ENCODE results near the gene TYK2. TPM values are rescaled to one million over a fixed set of nuclear protein-coding genes. Genes with fewer than 3 reads are reported as not detected.

TYK2 gene
- total and polyA plus RNA-seq, 9 of the 15 experiments (the other 6 are each of a cell fraction or from before 2014, with no cell fraction given), result 15.0 to 182 (median 85.9) TPM

GRCh38 chr19:10346509-10346908 lies 33.9 kb downstream of the TYK2 start:
- FAIRE-seq (peak; percentile 67), ATAC-seq (peak; percentile 91), DNase-seq (ENCODE audit: extremely low read depth in 1 of 4, low spot score in 3 of 4) (peak in 1 of 4 experiments; percentile 49)
- Histone ChIP-seq H3K4me3 (no peak overlapping the region), H3K27ac (ENCODE audit: extremely low read depth, low read depth, low read length) (peak overlapping the region; percentile 45; the same call in 2 of the 3 replicates), H2AFZ (ENCODE audit: low read depth, low read length) (peak overlapping the region; percentile 59; the same call in 1 of the 2 replicates), H3K9ac (ENCODE audit: insufficient read depth in 1 of 2, low read depth in 2 of 2, low read length in 2 of 2) (no peak overlapping the region), H3K4me2 (ENCODE audit: insufficient read depth, low read length) (peak overlapping the region; percentile 51; the same call in 1 of the 2 replicates), H3K79me2 (ENCODE audit: control insufficient read depth, insufficient read depth, low read length) (no peaks in the 10 kb centered on the region), H3K9me3 (replicated peaks; ENCODE audit: control insufficient read depth, insufficient read depth, low read depth, low read length) (no peaks in the 10 kb centered on the region), H3K9me1 (ENCODE audit: control insufficient read depth, insufficient read depth, low read length) (no peaks in the 10 kb centered on the region), H3K4me1 (replicated peaks in 1 of 2; ENCODE audit: control insufficient read depth in 2 of 2, insufficient read depth in 2 of 2, low read length in 2 of 2) (peaks cover 0 to 8% of the 10 kb centered on the region in 2 experiments; a peak in 2 of 5 replicates), H3K27me3 (ENCODE audit: control insufficient read depth in 2 of 2, insufficient read depth in 2 of 2, low read length in 2 of 2) (no peaks in the 10 kb centered on the region), H4K20me1 (replicated peaks; ENCODE audit: control insufficient read depth, insufficient read depth, low read length) (no peaks in the 10 kb centered on the region), H3K36me3 (ENCODE audit: control insufficient read depth, insufficient read depth, low read length) (peaks cover 16% of the 10 kb centered on the region; the same call in 2 of the 3 replicates)
- in situ Hi-C loops (cut with MboI) (no loop called here), intact Hi-C loops (cut with micrococcal nuclease) (no loop called here)
- no TSS peak for BruUV-seq (replicated peaks)
- POLR2A ChIA-PET, result interaction anchor here (0.7 to 3.4 kb wide), 2 partner anchors 12 to 380 kb away, joined by 3 to 29 read pairs; partner anchors contain the start of gene RAVER1
- CTCF ChIA-PET (ENCODE audit: low intra/inter-chr PET ratio), result no interaction called here
- 4% methylated on average over 10 of the region's 10 CpGs for WGBS (ENCODE audit: insufficient coverage, low coverage, missing lambda C conversion rate)
- TF ChIP-seq CEBPB (tag; IDR thresholded peaks at IDR 0.05) (peak; percentile 99), FOXJ2 (tag; IDR thresholded peaks at IDR 0.05) (peak; percentile 88), JUND (IDR thresholded peaks at IDR 0.05; ENCODE audit: borderline replicate concordance, low read depth, low read length) (peak; percentile 46; the same call in 1 of the 2 replicates), JUND (tag; IDR thresholded peaks at IDR 0.05; ENCODE audit: borderline replicate concordance, low read depth, low read length) (no peak), BRD4 (IDR thresholded peaks at IDR 0.05) (no peak), CBFA2T3 (IDR thresholded peaks at IDR 0.05) (0 out of 2 replicates have a peak, but pooled peaks have one; percentile 28), MAFK (IDR thresholded peaks at IDR 0.05; ENCODE audit: low read length) (peak; percentile 41), NBN (IDR thresholded peaks at IDR 0.05; ENCODE audit: low read depth) (peak; percentile 39; the same call in 1 of the 2 replicates), PHF21A (IDR thresholded peaks at IDR 0.05; ENCODE audit: borderline replicate concordance, low read depth) (peak; percentile 78; the same call in 1 of the 2 replicates), ZNF316 (IDR thresholded peaks at IDR 0.05) (peak; percentile 78), KLF16 (IDR thresholded peaks at IDR 0.05) (peak; percentile 23; the same call in 1 of the 2 replicates), MEIS2 (IDR thresholded peaks at IDR 0.05; ENCODE audit: partially characterized antibody) (peak; percentile 65), PKNOX1 (IDR thresholded peaks at IDR 0.05) (peak; percentile 78), SMAD1 (IDR thresholded peaks at IDR 0.05; ENCODE audit: low read depth, low read length, partially characterized antibody) (no peak), MXD1 (CRISPR knock-in tag; IDR thresholded peaks at IDR 0.05; ENCODE audit: borderline replicate concordance, poor library complexity, severe bottlenecking) (no peak), HDAC1 (IDR thresholded peaks at IDR 0.05) (peak in 1 of 2 experiments; percentile 76; a peak in 2 of 4 replicates), CEBPG (CRISPR knock-in tag; IDR thresholded peaks at IDR 0.05) (peak; percentile 87), CEBPG (tag; conservative IDR thresholded peaks at IDR 0.05 in 1 of 2, IDR thresholded peaks at IDR 0.05 in 1 of 2) (peak; percentile 89 to 96), CREM (IDR thresholded peaks at IDR 0.05; ENCODE audit: low read depth) (peak; percentile 80), EP300 (IDR thresholded peaks at IDR 0.05; ENCODE audit: low read length) (0 out of 2 replicates have a peak, but pooled peaks have one; percentile 25), E2F3 (CRISPR knock-in tag; IDR thresholded peaks at IDR 0.05) (no peak), NFXL1 (CRISPR knock-in tag; IDR thresholded peaks at IDR 0.05) (no peak), BACH1 (tag; IDR thresholded peaks at IDR 0.05) (peak; percentile 71; the same call in 1 of the 2 replicates), ZNF695 (CRISPR knock-in tag; IDR thresholded peaks at IDR 0.05) (no peak)

Measured in K562 (cell line).